Measurements from ENCODE around the gene TBC1D14.

Gene TBC1D14

DNA sequence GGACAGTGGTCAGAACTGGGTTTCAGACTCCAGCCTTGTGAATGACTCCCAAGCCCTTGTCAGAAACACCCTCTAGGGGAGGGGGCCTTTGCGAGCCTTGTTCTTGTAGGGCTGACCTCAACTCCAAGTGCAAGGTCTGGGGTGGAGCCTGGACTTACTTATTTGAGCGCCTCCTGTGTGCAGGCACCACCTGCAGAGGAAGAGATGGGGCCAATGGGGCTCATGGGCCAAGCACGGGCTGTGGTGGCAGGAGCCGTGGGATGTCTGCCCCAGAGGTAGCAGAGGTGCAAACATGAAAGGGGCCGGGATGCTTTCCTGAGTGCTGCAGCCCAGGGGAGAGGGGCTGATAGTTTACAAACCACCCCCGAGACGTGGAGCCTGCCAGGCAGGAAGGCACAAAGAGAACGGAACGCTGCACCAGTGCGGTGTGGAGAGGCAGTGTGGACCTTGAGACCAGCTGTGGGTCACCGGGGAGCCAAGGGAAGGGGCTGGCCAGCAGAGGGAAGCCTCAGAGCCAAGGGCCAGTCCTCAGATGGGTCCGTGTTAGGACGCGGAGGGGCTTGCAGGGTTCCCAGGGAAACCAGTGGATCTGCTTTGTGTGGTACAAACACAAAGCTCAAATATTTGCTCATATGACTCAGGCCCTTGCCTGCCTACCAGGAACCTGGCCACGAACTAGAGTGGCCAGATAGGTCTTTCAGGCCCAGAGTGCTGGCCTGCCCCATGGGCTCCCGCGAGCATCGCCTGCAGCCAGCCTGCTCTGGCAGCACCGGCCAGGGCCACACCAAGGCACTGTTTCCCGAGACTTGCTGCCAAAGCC lies 124.8 kb downstream of the TBC1D14 start:
- Histone ChIP-seq H3K4me1 (ENCODE audit: control insufficient read depth in 1 of 2, insufficient read depth in 2 of 2, low read length in 2 of 2) (peaks cover 10 to 11% of the 10 kb centered on the region in 2 experiments), H4K91ac (ENCODE audit: low read depth, low read length) (no peak overlapping the region), H2AFZ (ENCODE audit: insufficient read depth, low read length, poor library complexity) (no peak overlapping the region), H3K4ac (ENCODE audit: low read depth, low read length) (no peak overlapping the region), H2BK12ac (ENCODE audit: low read length) (no peak overlapping the region), H4K12ac (ENCODE audit: low read depth, low read length) (no peak overlapping the region), H2BK120ac (ENCODE audit: insufficient read depth, low read length, poor library complexity) (no peak overlapping the region), H3K79me2 (ENCODE audit: control insufficient read depth, insufficient read depth, low read length, poor library complexity) (no peaks in the 10 kb centered on the region), H3K4me3 (ENCODE audit: low read depth, low read length) (no peak overlapping the region), H3K27me3 (ENCODE audit: insufficient read depth, low read length) (no peaks in the 10 kb centered on the region), H2AK5ac (ENCODE audit: low read length) (no peak overlapping the region), H3K27ac (ENCODE audit: low read depth, low read length) (no peak overlapping the region), H3K14ac (ENCODE audit: low read length) (peak overlapping the region; percentile 4), H3K79me1 (ENCODE audit: low read length) (no peaks in the 10 kb centered on the region), H3K9ac (ENCODE audit: low read length) (no peak overlapping the region), H3K4me2 (ENCODE audit: low read length) (no peak overlapping the region), H4K8ac (ENCODE audit: low read depth, low read length) (peak overlapping the region; percentile 17), H2BK5ac (ENCODE audit: low read depth, low read length, poor library complexity) (no peak overlapping the region), H3K23ac (ENCODE audit: low read length) (no peak overlapping the region), H3K18ac (ENCODE audit: low read length) (no peak overlapping the region), H3K9me3 (ENCODE audit: insufficient read depth, low read depth, low read length) (peaks cover 5% of the 10 kb centered on the region), H3K36me3 (ENCODE audit: control insufficient read depth in 1 of 2, insufficient read depth in 2 of 2, low read length in 2 of 2) (peaks cover 30% of the 10 kb centered on the region in 2 experiments)
- WGBS (ENCODE audit: extremely low coverage, insufficient coverage, insufficient read length) = no CpG with 5 or more reads among the region's 20 CpGs
- DNase-seq = peak; percentile 61 to 78

DNA sequence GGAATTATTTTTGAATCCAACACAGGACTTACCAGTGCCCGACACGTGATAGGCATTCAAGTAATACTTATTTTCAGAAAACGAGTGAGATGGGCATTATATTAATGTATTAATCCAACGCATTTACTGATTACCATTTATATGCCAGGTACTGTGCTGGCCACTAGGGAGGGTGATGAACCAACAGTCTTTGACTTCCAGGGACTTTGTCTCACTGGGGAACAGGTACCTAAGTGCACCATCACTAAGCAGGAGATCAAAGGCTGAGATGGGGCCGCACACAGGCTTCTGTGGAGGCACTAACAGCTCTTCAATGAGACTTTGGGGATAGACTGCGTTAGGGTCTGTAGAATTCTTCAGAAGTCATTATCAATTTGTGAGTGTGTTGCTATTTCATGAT lies 127.8 kb downstream of the TBC1D14 start:
- no peak overlapping the region for H3K9ac ChIP-seq (ENCODE audit: low read length)
- no peak overlapping the region for H4K12ac ChIP-seq (ENCODE audit: low read depth, low read length)
- no peak overlapping the region for H2BK12ac ChIP-seq (ENCODE audit: low read length)
- no peak for DNase-seq
- H3K27ac ChIP-seq (ENCODE audit: low read depth, low read length) = no peak overlapping the region
- no peaks in the 10 kb centered on the region for H3K27me3 ChIP-seq (ENCODE audit: insufficient read depth, low read length)
- H3K23ac ChIP-seq (ENCODE audit: low read length) = no peak overlapping the region
- H3K4me1 ChIP-seq (ENCODE audit: control insufficient read depth in 1 of 2, insufficient read depth in 2 of 2, low read length in 2 of 2) = peaks cover 15 to 16% of the 10 kb centered on the region in 2 experiments
- no peak overlapping the region for H3K4ac ChIP-seq (ENCODE audit: low read depth, low read length)
- peaks cover 2 to 5% of the 10 kb centered on the region in 2 experiments for H3K36me3 ChIP-seq (ENCODE audit: control insufficient read depth in 1 of 2, insufficient read depth in 2 of 2, low read length in 2 of 2)
- H3K9me3 ChIP-seq (ENCODE audit: insufficient read depth, low read depth, low read length) = peaks cover 3% of the 10 kb centered on the region
- H2BK120ac ChIP-seq (ENCODE audit: insufficient read depth, low read length, poor library complexity) = no peak overlapping the region
- no peak overlapping the region for H3K4me3 ChIP-seq (ENCODE audit: low read depth, low read length)
- no peak overlapping the region for H2BK5ac ChIP-seq (ENCODE audit: low read depth, low read length, poor library complexity)
- no peak overlapping the region for H2AFZ ChIP-seq (ENCODE audit: insufficient read depth, low read length, poor library complexity)
- H4K91ac ChIP-seq (ENCODE audit: low read depth, low read length) = no peak overlapping the region
- H4K8ac ChIP-seq (ENCODE audit: low read depth, low read length) = no peak overlapping the region
- no peak overlapping the region for H3K4me2 ChIP-seq (ENCODE audit: low read length)
- H2AK5ac ChIP-seq (ENCODE audit: low read length) = no peak overlapping the region
- no peaks in the 10 kb centered on the region for H3K79me2 ChIP-seq (ENCODE audit: control insufficient read depth, insufficient read depth, low read length, poor library complexity)
- no peak overlapping the region for H3K14ac ChIP-seq (ENCODE audit: low read length)
- H3K18ac ChIP-seq (ENCODE audit: low read length) = no peak overlapping the region
- WGBS (ENCODE audit: extremely low coverage, insufficient coverage, insufficient read length) = no CpG with 5 or more reads among the region's 6 CpGs
- no peaks in the 10 kb centered on the region for H3K79me1 ChIP-seq (ENCODE audit: low read length)

DNA sequence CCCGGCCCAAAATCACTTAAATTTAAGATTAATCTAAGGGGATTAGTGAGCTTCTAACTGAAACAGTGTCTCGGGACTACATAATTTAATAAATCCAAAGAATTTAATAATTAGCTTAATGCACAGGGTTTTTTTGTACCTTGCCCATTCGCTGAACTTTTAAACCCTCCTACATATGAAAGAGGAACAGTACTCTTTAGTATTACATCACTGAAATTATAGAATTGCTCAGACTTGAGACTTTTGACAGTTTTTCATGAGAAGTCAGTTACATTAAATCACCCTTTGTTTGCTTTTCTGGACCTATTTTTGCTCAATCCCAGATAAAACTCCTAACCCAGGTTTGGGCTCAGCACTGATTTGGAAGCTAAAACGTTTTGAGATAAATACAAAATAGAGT lies 131.1 kb downstream of the TBC1D14 start:
- WGBS (ENCODE audit: extremely low coverage, insufficient coverage, insufficient read length) = no CpG with 5 or more reads among the region's 4 CpGs
- H3K14ac ChIP-seq (ENCODE audit: low read length) = no peak overlapping the region
- peaks cover 14% of the 10 kb centered on the region for H3K79me2 ChIP-seq (ENCODE audit: control insufficient read depth, insufficient read depth, low read length, poor library complexity)
- H2BK12ac ChIP-seq (ENCODE audit: low read length) = no peak overlapping the region
- H4K12ac ChIP-seq (ENCODE audit: low read depth, low read length) = no peak overlapping the region
- H3K36me3 ChIP-seq (ENCODE audit: control insufficient read depth in 1 of 2, insufficient read depth in 2 of 2, low read length in 2 of 2) = peaks cover 0 to 3% of the 10 kb centered on the region in 2 experiments
- no peak overlapping the region for H3K23ac ChIP-seq (ENCODE audit: low read length)
- H2AK5ac ChIP-seq (ENCODE audit: low read length) = no peak overlapping the region
- no peak overlapping the region for H2AFZ ChIP-seq (ENCODE audit: insufficient read depth, low read length, poor library complexity)
- no peak overlapping the region for H3K4ac ChIP-seq (ENCODE audit: low read depth, low read length)
- H4K8ac ChIP-seq (ENCODE audit: low read depth, low read length) = no peak overlapping the region
- no peaks in the 10 kb centered on the region for H3K27me3 ChIP-seq (ENCODE audit: insufficient read depth, low read length)
- no peaks in the 10 kb centered on the region for H3K9me3 ChIP-seq (ENCODE audit: insufficient read depth, low read depth, low read length)
- no peak overlapping the region for H2BK5ac ChIP-seq (ENCODE audit: low read depth, low read length, poor library complexity)
- no peak for DNase-seq
- H4K91ac ChIP-seq (ENCODE audit: low read depth, low read length) = no peak overlapping the region
- no peak overlapping the region for H3K9ac ChIP-seq (ENCODE audit: low read length)
- peaks cover 9% of the 10 kb centered on the region for H3K79me1 ChIP-seq (ENCODE audit: low read length)
- no peak overlapping the region for H3K4me2 ChIP-seq (ENCODE audit: low read length)
- H3K4me3 ChIP-seq (ENCODE audit: low read depth, low read length) = no peak overlapping the region
- H3K27ac ChIP-seq (ENCODE audit: low read depth, low read length) = no peak overlapping the region
- no peak overlapping the region for H2BK120ac ChIP-seq (ENCODE audit: insufficient read depth, low read length, poor library complexity)
- no peak overlapping the region for H3K18ac ChIP-seq (ENCODE audit: low read length)
- H3K4me1 ChIP-seq (ENCODE audit: control insufficient read depth in 1 of 2, insufficient read depth in 2 of 2, low read length in 2 of 2) = peaks cover 18 to 20% of the 10 kb centered on the region in 2 experiments

DNA sequence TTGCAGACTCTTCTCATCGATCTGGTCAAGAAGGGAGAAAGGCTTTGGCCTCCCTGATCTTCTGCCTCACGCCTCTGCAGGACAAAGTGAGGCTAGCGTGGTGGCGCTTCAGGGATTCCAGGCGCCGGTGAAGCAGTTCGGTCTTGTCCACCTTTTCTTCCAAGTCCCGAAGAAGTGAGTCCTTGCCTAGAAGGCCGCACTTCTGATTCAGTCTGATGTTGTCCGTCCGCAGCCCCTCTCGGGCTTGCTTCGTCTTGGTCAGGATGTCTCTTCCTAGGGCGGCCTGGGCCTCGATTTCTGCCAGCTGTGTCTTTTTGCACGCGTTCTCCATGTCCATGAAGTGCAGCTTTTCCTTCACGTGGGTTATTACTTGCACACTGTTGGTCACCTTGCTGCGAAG lies 131.6 kb downstream of the TBC1D14 start:
- Histone ChIP-seq H3K27me3 (ENCODE audit: insufficient read depth, low read length) (no peaks in the 10 kb centered on the region), H3K4me3 (ENCODE audit: low read depth, low read length) (no peak overlapping the region)
- no CpG with 5 or more reads among the region's 19 CpGs for WGBS (ENCODE audit: extremely low coverage, insufficient coverage, insufficient read length)

More for the DNA sequence above, 131.6 kb downstream of the TBC1D14 start:
- Histone ChIP-seq H3K23ac (ENCODE audit: low read length) (no peak overlapping the region), H3K9ac (ENCODE audit: low read length) (no peak overlapping the region), H3K79me1 (ENCODE audit: low read length) (peaks cover 9% of the 10 kb centered on the region), H2BK12ac (ENCODE audit: low read length) (no peak overlapping the region), H3K18ac (ENCODE audit: low read length) (no peak overlapping the region), H2AFZ (ENCODE audit: insufficient read depth, low read length, poor library complexity) (no peak overlapping the region), H4K8ac (ENCODE audit: low read depth, low read length) (no peak overlapping the region), H3K4me2 (ENCODE audit: low read length) (no peak overlapping the region), H4K91ac (ENCODE audit: low read depth, low read length) (no peak overlapping the region), H3K27ac (ENCODE audit: low read depth, low read length) (no peak overlapping the region), H3K14ac (ENCODE audit: low read length) (no peak overlapping the region), H3K9me3 (ENCODE audit: insufficient read depth, low read depth, low read length) (peaks cover 2% of the 10 kb centered on the region), H4K12ac (ENCODE audit: low read depth, low read length) (no peak overlapping the region), H3K4me1 (ENCODE audit: control insufficient read depth in 1 of 2, insufficient read depth in 2 of 2, low read length in 2 of 2) (peaks cover 18 to 22% of the 10 kb centered on the region in 2 experiments), H2BK5ac (ENCODE audit: low read depth, low read length, poor library complexity) (no peak overlapping the region), H3K4ac (ENCODE audit: low read depth, low read length) (no peak overlapping the region), H2AK5ac (ENCODE audit: low read length) (no peak overlapping the region), H3K36me3 (ENCODE audit: control insufficient read depth in 1 of 2, insufficient read depth in 2 of 2, low read length in 2 of 2) (peaks cover 0 to 5% of the 10 kb centered on the region in 2 experiments), H2BK120ac (ENCODE audit: insufficient read depth, low read length, poor library complexity) (no peak overlapping the region), H3K79me2 (ENCODE audit: control insufficient read depth, insufficient read depth, low read length, poor library complexity) (peaks cover 14% of the 10 kb centered on the region)
- no peak for DNase-seq

Measured in trophoblast cell (in vitro differentiated cells and primary cell).